GM12865 (cell line): ENCODE results near the gene URAD.
A peak's percentile ranks its signal among the peaks of the same experiment; 100 is the strongest.
"Not testable (repeated sequence)": the region's sequence is repeated elsewhere in the genome, so short reads cannot be mapped to it uniquely, and the experiment has no call there.

ENCODE experiments used
- DNase-seq: peaks from one replicate; pipeline ENCODE4 v3.0.0; 2010; ENCODE audit warnings: low read depth
- H3K4me3 ChIP-seq: 2 replicates; pipeline ENCODE4 v1.5.1; 2011; ENCODE audit warnings: mild to moderate bottlenecking, low read depth, low read length, control low read depth
- TF ChIP-seq, protein P1 (sequence below): IDR thresholded peaks from 2 replicates; pipeline ENCODE4 v1.5.1; 2011; ENCODE audit warnings: low read length, control low read depth, low read depth, inconsistent platforms; ENCODE audit not compliant: insufficient read depth; ENCODE audit errors: missing control alignments

URAD gene

DNA sequence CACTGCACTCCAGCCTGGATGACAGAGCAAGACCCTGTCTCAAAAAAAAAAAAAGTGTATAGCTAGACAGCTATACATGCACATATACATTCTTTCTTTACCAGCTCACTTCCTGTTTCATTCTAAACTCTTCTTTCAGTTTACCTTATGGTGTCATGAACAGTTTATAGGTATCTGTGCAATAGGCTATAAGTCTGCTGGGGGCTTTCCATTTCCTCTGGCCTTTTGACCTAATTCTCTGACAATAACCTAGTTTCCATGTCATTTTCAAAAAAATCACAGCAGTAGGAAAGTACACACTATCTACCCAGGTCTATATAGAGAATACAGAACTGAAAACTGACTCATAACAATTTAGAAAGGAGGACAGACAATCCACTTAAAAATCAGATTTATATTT, 24.4 kb upstream of the URAD start:
- no peak overlapping the region for H3K4me3 ChIP-seq
- TF ChIP-seq, protein P1, sequence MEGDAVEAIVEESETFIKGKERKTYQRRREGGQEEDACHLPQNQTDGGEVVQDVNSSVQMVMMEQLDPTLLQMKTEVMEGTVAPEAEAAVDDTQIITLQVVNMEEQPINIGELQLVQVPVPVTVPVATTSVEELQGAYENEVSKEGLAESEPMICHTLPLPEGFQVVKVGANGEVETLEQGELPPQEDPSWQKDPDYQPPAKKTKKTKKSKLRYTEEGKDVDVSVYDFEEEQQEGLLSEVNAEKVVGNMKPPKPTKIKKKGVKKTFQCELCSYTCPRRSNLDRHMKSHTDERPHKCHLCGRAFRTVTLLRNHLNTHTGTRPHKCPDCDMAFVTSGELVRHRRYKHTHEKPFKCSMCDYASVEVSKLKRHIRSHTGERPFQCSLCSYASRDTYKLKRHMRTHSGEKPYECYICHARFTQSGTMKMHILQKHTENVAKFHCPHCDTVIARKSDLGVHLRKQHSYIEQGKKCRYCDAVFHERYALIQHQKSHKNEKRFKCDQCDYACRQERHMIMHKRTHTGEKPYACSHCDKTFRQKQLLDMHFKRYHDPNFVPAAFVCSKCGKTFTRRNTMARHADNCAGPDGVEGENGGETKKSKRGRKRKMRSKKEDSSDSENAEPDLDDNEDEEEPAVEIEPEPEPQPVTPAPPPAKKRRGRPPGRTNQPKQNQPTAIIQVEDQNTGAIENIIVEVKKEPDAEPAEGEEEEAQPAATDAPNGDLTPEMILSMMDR, result no peak

DNA sequence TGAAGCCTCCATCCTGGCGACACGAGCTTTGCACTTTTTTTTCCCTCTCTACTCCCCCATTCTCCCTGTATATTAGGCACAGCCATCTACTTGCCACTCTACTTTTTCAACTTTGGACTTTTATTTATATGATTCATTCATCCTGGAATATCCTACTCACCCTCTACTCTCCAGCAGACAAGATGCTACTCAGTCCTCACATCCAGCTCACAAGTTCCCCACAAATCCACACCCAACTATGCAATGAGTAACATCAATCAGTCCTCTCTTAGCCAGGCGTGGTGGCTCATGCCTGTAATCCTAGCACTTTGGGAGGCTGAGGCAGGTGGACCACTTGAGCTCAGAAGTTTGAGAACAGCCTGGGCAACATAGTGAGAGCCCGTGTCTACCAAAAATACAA, 23.9 kb upstream of the URAD start:
- TF ChIP-seq, protein P1, result no peak
- DNase-seq, result no peak
- no peak overlapping the region for H3K4me3 ChIP-seq

More for the DNA sequence above, 24.4 kb upstream of the URAD start:
- peak; percentile 88 for DNase-seq

DNA sequence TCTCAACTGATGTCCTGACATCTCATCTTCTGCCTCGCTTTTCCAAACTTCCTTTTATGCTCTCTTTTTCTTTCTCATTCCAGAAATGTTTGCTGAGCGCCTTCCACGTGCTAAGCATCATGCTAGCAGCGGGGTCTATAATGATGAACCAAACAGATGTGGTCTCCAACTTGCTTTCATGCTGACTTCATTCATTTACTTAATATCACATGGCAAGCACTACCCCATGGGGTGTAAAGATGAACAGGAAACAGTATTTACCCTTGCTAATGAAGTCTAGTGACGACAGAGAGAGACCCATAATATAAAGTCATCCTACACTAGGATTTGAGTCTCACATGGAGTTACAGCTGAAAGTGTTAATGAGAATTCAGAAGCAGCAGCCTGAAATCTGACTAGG, 21.6 kb upstream of the URAD start:
- no peak overlapping the region for H3K4me3 ChIP-seq
- no peak for DNase-seq
- TF ChIP-seq, protein P1, result no peak

DNA sequence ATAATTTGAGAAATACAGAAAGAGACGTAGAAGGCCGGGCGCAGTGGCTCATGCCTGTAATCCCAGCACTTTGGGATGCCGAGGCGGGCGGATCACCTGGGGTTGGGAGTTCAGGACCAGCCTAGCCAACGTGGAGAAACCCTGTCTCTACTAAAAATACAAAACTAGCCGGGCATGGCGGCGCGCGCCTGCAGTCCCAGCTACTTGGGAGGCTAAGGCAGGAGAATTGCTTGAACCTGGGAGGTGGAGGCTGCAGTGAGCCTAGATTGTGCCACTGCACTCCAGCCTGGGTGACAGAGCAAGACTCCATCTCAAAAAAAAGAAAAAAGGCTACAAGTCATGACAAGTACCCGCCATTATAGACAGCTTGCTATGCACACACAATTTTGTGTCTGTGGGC, 16.5 kb upstream of the URAD start:
- DNase-seq, H3K4me3 ChIP-seq: not testable (repeated sequence)

DNA sequence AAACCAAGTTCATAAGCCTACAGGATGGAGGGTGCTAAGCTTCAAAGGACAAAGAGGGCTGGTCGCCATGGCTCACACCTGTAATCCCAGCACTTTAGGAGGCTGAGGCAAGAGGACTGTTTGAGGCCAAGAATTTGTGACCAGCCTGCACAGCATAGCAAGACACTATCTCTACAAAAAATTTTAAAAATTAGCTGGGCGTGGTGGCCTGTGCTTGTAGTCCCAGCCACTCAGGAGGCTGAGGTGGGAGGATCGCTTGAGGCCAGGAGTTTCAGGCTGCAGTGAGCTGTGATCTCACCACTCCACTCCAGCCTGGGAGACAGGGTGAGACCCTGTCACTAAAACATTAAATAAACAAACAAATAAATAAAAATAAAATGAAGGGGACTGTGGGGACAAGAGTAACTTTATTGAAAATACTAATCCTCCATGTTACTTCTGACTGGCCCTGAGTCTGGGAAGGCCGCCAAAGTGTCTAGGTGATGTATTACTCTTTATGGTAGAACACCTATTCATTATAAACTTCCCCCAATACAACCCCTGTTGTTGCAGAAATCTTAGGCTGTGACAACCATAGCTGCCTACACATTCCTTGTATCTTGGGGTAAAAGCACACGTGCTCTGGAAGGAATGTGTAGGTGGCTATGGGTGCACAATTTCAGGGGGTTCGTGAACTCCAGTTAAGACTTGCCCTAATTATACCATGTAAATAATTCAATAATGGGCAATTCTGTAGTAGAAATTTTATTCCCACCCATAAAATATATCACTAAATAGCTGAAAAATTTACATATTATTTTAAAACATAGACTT, 14.6 kb upstream of the URAD start:
- no peak for DNase-seq
- no peak overlapping the region for H3K4me3 ChIP-seq
- TF ChIP-seq, protein P1, result no peak

DNA sequence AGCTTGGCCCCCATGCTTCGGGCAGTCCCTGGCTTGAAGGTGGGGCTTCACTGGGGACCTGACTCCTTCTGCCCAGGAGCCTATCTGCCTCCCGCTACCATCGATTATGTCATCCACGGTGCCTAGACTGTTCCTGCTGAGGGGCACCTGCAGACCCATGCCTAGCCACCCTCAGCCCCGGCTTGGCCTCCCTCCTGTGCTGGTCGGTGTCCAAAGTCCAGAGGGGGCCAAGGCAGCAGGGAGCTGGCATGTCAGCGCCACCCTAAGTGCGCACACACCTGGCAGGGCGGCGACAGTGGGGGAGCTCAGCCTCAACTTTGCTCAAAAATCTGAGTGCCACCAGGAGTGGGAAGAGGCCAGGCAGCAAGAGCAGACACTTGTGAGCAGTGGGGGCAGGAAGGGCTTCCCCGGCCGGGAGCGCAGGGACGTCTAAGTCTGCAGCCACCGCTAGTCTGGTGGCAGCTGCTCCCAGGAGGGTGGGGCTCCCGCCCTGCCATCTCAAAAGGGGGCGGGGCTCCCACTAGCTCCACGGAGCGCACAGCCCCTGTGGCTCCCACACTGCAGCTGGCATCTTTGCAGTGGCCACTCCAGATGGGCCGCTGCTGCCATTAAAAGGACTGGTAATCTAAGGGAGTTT, 13.5 kb upstream of the URAD start:
- DNase-seq, result no peak
- no peak overlapping the region for H3K4me3 ChIP-seq
- TF ChIP-seq, protein P1, result no peak

DNA sequence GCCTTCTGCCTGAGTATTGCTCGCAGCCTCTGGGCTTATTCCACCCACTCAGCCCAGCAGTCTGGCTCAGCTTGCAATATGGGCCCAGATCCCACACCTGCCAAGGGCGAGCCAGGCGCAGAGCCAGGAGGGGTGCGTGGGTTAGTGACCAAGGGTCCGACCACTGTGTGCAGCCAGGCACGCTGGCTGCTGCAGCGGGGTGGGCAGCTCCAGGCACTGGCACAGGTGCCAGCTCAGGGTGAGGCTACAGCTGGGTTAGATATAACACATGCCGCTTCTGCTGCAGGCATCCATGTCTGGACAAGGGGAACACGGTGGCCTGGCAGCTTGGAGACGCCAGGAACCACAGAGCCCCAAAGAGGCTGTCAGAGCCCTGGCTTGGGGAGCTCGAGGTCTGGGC, 12.6 kb upstream of the URAD start:
- DNase-seq, result no peak
- H3K4me3 ChIP-seq, result no peak overlapping the region
- TF ChIP-seq, protein P1, result no peak
